WI38 (cell line): ENCODE measurements around the gene TNFSF10.

ENCODE experiments used
- H3K4me3 ChIP-seq: 2 replicates; pipeline ENCODE4 v1.5.1; 2011; ENCODE audit warnings: low read depth, mild to moderate bottlenecking, control low read depth, low read length
- TF ChIP-seq, protein P1 (sequence below): IDR thresholded peaks from 2 replicates; pipeline ENCODE4 v1.5.1; 2012; ENCODE audit warnings: low read depth, mild to moderate bottlenecking, control low read depth, low read length

The TNFSF10 gene

DNA sequence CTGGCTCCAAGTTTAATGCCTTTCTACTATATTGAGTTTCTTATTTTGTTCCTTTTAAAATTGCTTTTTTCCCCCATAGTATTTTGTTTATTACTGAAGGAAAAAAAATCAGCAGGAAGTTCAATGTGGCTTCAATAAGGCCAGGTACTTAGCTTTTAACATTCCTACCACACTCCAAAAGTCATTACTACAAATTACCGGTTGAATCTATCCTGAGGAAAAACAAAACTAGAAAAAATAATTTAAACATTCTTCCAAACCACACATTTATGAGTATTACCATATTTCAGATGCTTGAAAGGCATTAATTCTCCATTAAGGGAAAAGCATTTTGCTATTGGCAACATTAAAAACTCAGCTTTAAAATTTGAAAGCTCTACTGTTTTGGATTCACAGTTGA lies 20.2 kb upstream of the TNFSF10 start:
- H3K4me3 ChIP-seq = no peak overlapping the region
- TF ChIP-seq, protein P1, sequence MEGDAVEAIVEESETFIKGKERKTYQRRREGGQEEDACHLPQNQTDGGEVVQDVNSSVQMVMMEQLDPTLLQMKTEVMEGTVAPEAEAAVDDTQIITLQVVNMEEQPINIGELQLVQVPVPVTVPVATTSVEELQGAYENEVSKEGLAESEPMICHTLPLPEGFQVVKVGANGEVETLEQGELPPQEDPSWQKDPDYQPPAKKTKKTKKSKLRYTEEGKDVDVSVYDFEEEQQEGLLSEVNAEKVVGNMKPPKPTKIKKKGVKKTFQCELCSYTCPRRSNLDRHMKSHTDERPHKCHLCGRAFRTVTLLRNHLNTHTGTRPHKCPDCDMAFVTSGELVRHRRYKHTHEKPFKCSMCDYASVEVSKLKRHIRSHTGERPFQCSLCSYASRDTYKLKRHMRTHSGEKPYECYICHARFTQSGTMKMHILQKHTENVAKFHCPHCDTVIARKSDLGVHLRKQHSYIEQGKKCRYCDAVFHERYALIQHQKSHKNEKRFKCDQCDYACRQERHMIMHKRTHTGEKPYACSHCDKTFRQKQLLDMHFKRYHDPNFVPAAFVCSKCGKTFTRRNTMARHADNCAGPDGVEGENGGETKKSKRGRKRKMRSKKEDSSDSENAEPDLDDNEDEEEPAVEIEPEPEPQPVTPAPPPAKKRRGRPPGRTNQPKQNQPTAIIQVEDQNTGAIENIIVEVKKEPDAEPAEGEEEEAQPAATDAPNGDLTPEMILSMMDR = no peak

- TF ChIP-seq, protein P1 = no peak
Measured at GRCh38 chr3:172542999-172543398, 19.8 kb upstream of the TNFSF10 start.

GRCh38 chr3:172541945-172542488 lies 18.8 kb upstream of the TNFSF10 start:
- no peak overlapping the region for H3K4me3 ChIP-seq
- TF ChIP-seq, protein P1 = no peak

More at GRCh38 chr3:172542999-172543398, 19.8 kb upstream of the TNFSF10 start:
- H3K4me3 ChIP-seq = no peak overlapping the region

GRCh38 chr3:172540049-172540448 lies 16.8 kb upstream of the TNFSF10 start:
- TF ChIP-seq, protein P1 = no peak
- no peak overlapping the region for H3K4me3 ChIP-seq

DNA sequence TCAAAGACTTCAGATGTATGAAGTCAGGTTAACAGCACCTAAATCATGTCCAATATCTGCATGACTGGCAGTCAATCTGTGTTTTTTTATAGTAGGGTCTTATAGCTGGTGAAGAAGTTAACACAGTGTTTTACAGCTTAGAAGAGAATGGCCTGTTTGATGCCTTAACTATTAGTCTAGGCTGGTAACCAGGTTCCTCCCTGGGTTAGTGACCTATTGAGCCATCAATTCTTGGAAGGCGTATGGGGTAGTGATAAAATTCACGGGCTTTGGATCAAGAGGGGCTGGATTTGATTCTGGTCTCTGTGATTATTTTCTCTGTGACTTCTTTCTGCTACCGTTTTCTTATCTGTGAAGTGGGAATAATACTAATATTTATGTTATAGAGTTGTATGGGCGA lies 16.0 kb upstream of the TNFSF10 start:
- no peak overlapping the region for H3K4me3 ChIP-seq
- TF ChIP-seq, protein P1 = no peak

- no peak overlapping the region for H3K4me3 ChIP-seq
- TF ChIP-seq, protein P1 = no peak
Measured at GRCh38 chr3:172538368-172539151, 15.3 kb upstream of the TNFSF10 start.

DNA sequence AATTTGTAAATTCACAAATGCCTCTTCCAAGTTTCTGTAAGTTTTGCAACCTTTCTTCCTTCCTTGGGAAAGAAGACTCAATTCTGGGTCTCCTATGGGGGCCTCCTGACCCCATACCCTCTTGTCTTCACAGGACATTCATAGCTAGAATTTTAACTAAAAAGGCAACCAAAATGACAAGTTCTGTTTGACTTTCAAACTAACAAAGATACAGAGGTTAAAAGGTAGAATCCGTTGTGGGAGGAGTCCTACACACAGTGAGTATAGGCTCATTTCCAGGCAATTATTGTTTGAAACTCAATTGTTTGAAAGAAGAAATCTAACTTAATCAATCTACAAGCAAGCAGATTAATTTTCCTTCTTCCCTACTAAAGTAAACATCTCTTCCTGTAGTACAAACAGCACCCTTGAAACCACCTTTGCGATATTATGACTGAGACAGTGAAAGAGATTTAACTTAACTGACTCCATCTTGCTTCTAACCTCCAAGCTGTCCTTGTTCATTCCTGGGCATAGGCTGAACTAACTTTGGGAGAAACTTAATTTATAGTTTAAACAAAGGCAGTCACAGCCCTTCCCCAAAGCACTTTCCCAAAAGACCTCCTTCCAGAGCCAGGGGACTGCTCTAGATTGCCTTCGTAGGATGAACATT lies 14.4 kb upstream of the TNFSF10 start:
- TF ChIP-seq, protein P1 = no peak
- no peak overlapping the region for H3K4me3 ChIP-seq
